ENCODE data around the gene U2AF1L4.
A peak's percentile ranks its signal among the peaks of the same experiment; 100 is the strongest.

U2AF1L4 gene

GRCh38 chr19:35757749-35758608, 12.8 kb upstream of the U2AF1L4 start, which contains the start of gene PROSER3 (continued):
- TF ChIP-seq PRDM10 (tag by site-specific recombination; IDR thresholded peaks at IDR 0.05): peak; percentile 72
- peak; percentile 81 for TF ChIP-seq ZBTB20 (tag by site-specific recombination; IDR thresholded peaks at IDR 0.05)
- peak; percentile 97 for TF ChIP-seq GLIS2 (tag by site-specific recombination; IDR thresholded peaks at IDR 0.05)
- peak; percentile 76 for TF ChIP-seq ZNF660 (tag by site-specific recombination; IDR thresholded peaks at IDR 0.05)
- no peak for TF ChIP-seq PRDM2 (tag by site-specific recombination; IDR thresholded peaks at IDR 0.05; ENCODE audit: borderline replicate concordance)
- TF ChIP-seq IKZF3 (tag by site-specific recombination; IDR thresholded peaks at IDR 0.05): peak; percentile 95
- TF ChIP-seq ZSCAN16 (tag by site-specific recombination; IDR thresholded peaks at IDR 0.05): no peak
- no peak for TF ChIP-seq ZNF239 (tag by site-specific recombination; IDR thresholded peaks at IDR 0.05)
- TF ChIP-seq SP3 (tag by site-specific recombination; IDR thresholded peaks at IDR 0.05): peak; percentile 96
- peak; percentile 99 for TF ChIP-seq ZEB2 (tag by site-specific recombination; IDR thresholded peaks at IDR 0.05)
- no peak for TF ChIP-seq ZNF18 (tag by site-specific recombination; IDR thresholded peaks at IDR 0.05)
- no peak for TF ChIP-seq ZSCAN5A (tag by site-specific recombination; IDR thresholded peaks at IDR 0.05)
- peak; percentile 97 for TF ChIP-seq ZXDB (tag by site-specific recombination; IDR thresholded peaks at IDR 0.05)
- peak; percentile 66 for TF ChIP-seq SCRT2 (tag by site-specific recombination; IDR thresholded peaks at IDR 0.05)
- peak; percentile 93 for TF ChIP-seq KLF1 (tag by site-specific recombination; IDR thresholded peaks at IDR 0.05)
- peak; percentile 54; the same call in 1 of the 2 replicates for TF ChIP-seq WT1 (tag by site-specific recombination; IDR thresholded peaks at IDR 0.05)
- TF ChIP-seq ZNF302 (tag by site-specific recombination; IDR thresholded peaks at IDR 0.05; ENCODE audit: low read depth): no peak
- peak; percentile 96 for TF ChIP-seq ZNF610 (tag by site-specific recombination; IDR thresholded peaks at IDR 0.05; ENCODE audit: borderline replicate concordance)
- peak; percentile 100 for TF ChIP-seq ZBTB26 (tag by site-specific recombination; optimal IDR thresholded peaks at IDR 0.05)
- peak; percentile 85 for TF ChIP-seq KLF16 (tag by site-specific recombination; IDR thresholded peaks at IDR 0.05)
- peak; percentile 82 for TF ChIP-seq ZBTB6 (tag by site-specific recombination; IDR thresholded peaks at IDR 0.05)
- peak; percentile 83 for TF ChIP-seq SP7 (tag by site-specific recombination; IDR thresholded peaks at IDR 0.05)
- peak; percentile 75 for TF ChIP-seq ZBTB8A (tag by site-specific recombination; IDR thresholded peaks at IDR 0.05)
- TF ChIP-seq ZNF560 (tag by site-specific recombination; IDR thresholded peaks at IDR 0.05; ENCODE audit: borderline replicate concordance): no peak
- no peak for TF ChIP-seq ZNF114 (tag by site-specific recombination; IDR thresholded peaks at IDR 0.05)

Measured in HEK293 (cell line).